Measurements from ENCODE around the gene VWC2L.
A peak's percentile ranks its signal among the peaks of the same experiment; 100 is the strongest.

The VWC2L gene

GRCh38 chr2:214401580-214401979 is 9.3 kb upstream of the VWC2L start:
- TF ChIP-seq ZFX (IDR thresholded peaks at IDR 0.05; ENCODE audit: borderline replicate concordance), result no peak
- TF ChIP-seq, protein P1, sequence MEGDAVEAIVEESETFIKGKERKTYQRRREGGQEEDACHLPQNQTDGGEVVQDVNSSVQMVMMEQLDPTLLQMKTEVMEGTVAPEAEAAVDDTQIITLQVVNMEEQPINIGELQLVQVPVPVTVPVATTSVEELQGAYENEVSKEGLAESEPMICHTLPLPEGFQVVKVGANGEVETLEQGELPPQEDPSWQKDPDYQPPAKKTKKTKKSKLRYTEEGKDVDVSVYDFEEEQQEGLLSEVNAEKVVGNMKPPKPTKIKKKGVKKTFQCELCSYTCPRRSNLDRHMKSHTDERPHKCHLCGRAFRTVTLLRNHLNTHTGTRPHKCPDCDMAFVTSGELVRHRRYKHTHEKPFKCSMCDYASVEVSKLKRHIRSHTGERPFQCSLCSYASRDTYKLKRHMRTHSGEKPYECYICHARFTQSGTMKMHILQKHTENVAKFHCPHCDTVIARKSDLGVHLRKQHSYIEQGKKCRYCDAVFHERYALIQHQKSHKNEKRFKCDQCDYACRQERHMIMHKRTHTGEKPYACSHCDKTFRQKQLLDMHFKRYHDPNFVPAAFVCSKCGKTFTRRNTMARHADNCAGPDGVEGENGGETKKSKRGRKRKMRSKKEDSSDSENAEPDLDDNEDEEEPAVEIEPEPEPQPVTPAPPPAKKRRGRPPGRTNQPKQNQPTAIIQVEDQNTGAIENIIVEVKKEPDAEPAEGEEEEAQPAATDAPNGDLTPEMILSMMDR (IDR thresholded peaks at IDR 0.05), result no peak
- no peak overlapping the region for H3K27ac ChIP-seq

DNA sequence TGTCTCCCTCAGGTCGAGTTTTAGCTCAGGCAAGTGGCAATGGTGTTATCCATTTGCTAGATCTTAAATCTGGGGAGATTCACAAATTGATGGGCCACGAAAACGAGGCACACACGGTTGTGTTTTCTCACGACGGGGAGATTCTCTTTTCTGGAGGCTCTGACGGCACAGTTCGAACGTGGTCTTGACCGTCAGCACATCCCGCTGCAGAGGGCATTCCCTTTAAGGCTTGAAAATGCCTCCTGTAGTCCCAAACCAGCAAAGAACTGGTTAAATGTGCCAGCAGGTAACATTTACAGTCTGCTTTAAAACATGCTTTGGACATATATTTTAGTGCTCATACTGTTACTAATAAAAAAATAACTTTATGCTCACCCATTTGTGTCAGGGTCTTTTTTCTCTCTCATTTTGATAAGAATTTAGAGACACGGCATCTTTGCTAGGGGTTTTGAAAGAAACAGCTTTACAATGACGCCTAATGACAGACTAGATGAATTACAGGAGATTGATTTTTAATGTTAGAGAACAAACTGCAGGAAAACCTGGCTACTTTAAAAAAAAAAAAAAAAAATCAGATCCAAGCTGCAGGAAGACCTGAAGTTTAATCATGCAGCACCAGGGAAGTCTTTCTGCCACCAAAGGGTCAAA is 602 bp upstream of the VWC2L start:
- TF ChIP-seq ZFX (IDR thresholded peaks at IDR 0.05; ENCODE audit: borderline replicate concordance), result no peak
- TF ChIP-seq, protein P1 (IDR thresholded peaks at IDR 0.05), result peak; percentile 54
- no peak overlapping the region for H3K27ac ChIP-seq

- TF ChIP-seq, protein P1 (IDR thresholded peaks at IDR 0.05), result no peak
- no peak for TF ChIP-seq ZFX (IDR thresholded peaks at IDR 0.05; ENCODE audit: borderline replicate concordance)
- H3K27ac ChIP-seq, result no peak overlapping the region
Observed at GRCh38 chr2:214412679-214413078, 1.8 kb downstream of the VWC2L start.

DNA sequence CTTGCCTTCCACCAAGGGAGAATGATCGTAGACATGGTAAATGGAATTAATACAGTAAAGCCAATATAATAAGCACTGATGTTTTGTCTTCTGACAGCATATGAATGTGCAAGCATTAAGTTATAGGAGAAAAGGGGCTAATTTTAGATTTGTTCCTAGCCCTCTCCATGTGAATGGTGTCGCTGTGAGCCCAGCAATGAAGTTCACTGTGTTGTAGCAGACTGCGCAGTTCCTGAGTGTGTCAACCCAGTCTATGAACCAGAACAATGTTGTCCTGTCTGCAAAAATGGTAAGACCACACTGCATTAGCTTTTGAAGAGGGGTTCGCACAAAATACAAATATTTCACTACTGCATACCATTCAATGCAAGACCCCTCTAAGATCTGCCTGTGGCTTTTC is 25.6 kb downstream of the VWC2L start:
- no peak overlapping the region for H3K27ac ChIP-seq
- TF ChIP-seq ZFX (IDR thresholded peaks at IDR 0.05; ENCODE audit: borderline replicate concordance), result no peak
- TF ChIP-seq, protein P1 (IDR thresholded peaks at IDR 0.05), result no peak

- no peak for TF ChIP-seq ZFX (IDR thresholded peaks at IDR 0.05; ENCODE audit: borderline replicate concordance)
- TF ChIP-seq, protein P1 (IDR thresholded peaks at IDR 0.05), result no peak
- H3K27ac ChIP-seq, result no peak overlapping the region
Observed at GRCh38 chr2:214450118-214450894, 39.5 kb downstream of the VWC2L start.

GRCh38 chr2:214451516-214452275 is 40.8 kb downstream of the VWC2L start:
- H3K27ac ChIP-seq, result no peak overlapping the region
- no peak for TF ChIP-seq ZFX (IDR thresholded peaks at IDR 0.05; ENCODE audit: borderline replicate concordance)
- TF ChIP-seq, protein P1 (IDR thresholded peaks at IDR 0.05), result no peak
